ENCODE measurements around the gene C10orf90.

DNA sequence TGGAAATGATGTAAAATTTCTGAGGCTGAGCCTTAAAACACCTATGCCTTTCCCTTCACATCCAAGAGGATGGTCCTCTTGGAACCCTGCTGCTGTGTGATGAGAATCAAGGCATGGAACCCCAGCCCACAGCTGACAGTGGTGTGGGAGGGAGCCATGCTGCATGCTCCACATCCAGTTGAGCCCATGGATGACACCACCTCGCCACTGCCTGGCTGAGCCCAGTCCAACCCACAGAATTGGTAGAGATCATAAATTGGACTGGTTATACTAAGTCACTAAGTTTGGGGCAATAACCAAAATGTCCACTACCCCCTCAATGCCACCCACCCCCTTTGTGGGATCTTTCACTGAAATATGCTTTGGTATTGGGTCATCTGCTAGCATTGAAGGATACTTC lies 45.9 kb upstream of the C10orf90 start:
- TF ChIP-seq, protein P1, sequence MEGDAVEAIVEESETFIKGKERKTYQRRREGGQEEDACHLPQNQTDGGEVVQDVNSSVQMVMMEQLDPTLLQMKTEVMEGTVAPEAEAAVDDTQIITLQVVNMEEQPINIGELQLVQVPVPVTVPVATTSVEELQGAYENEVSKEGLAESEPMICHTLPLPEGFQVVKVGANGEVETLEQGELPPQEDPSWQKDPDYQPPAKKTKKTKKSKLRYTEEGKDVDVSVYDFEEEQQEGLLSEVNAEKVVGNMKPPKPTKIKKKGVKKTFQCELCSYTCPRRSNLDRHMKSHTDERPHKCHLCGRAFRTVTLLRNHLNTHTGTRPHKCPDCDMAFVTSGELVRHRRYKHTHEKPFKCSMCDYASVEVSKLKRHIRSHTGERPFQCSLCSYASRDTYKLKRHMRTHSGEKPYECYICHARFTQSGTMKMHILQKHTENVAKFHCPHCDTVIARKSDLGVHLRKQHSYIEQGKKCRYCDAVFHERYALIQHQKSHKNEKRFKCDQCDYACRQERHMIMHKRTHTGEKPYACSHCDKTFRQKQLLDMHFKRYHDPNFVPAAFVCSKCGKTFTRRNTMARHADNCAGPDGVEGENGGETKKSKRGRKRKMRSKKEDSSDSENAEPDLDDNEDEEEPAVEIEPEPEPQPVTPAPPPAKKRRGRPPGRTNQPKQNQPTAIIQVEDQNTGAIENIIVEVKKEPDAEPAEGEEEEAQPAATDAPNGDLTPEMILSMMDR (IDR thresholded peaks at IDR 0.05): no peak
- TF ChIP-seq POLR2AphosphoS5 (IDR thresholded peaks at IDR 0.05; ENCODE audit: low read depth, low read length) (no peak), TCF7L2 (IDR thresholded peaks at IDR 0.05; ENCODE audit: low read depth, low read length) (no peak)
